Adipocyte (in vitro differentiated cells): ENCODE results near the gene TCAF1.
"Not testable (repeated sequence)": the region's sequence is repeated elsewhere in the genome, so short reads cannot be mapped to it uniquely, and the experiment has no call there.

Experiments
- DNase-seq: peaks from one replicate; pipeline ENCODE4 v3.0.0-alpha.2; 2015; ENCODE audit warnings: low read depth
- H3K27me3 ChIP-seq: replicated peaks from 2 replicates; pipeline ENCODE4 v1.7.0; 2013; ENCODE audit warnings: mild to moderate bottlenecking, low read length, moderate library complexity; ENCODE audit not compliant: control insufficient read depth, insufficient read depth
- H3K36me3 ChIP-seq: 2 replicates; pipeline ENCODE4 v1.7.0; 2013; ENCODE audit warnings: low read length, mild to moderate bottlenecking, moderate library complexity; ENCODE audit not compliant: control insufficient read depth, insufficient read depth, severe bottlenecking
- H3K4me1 ChIP-seq: 2 replicates; pipeline ENCODE4 v1.7.0; 2013; ENCODE audit warnings: mild to moderate bottlenecking, low read length, moderate library complexity; ENCODE audit not compliant: control insufficient read depth, insufficient read depth
- H3K4me3 ChIP-seq: 2 replicates; pipeline ENCODE4 v1.7.0; 2013; ENCODE audit warnings: mild to moderate bottlenecking, low read length, moderate library complexity
- H3K9ac ChIP-seq: 2 replicates; pipeline ENCODE4 v1.7.0; 2013; ENCODE audit warnings: mild to moderate bottlenecking, low read length, moderate library complexity
- H3K9me3 ChIP-seq: 2 replicates; pipeline ENCODE4 v1.7.0; 2013; ENCODE audit warnings: mild to moderate bottlenecking, low read length, moderate library complexity; ENCODE audit not compliant: control insufficient read depth

The TCAF1 gene

DNA sequence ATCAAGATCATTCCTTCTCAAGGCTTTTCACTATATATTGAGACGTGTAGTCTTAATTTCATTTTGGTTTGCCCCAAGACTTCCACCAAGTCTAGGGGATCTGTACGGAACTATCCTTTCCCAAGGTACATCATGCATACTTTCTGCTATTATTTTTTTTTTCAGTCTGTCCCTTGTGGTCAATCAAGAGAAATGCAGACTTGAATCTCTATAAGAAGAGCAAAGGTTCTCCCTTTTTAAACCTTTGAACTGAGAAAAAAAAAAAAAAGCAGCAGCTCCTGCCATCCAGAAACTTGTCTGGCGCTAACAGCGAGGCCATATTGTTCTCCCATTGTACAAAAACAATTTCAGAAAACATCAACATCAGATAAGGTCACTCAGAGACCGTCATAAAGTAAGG, 60.3 kb downstream of the TCAF1 start:
- not testable (repeated sequence) for H3K4me1 ChIP-seq, DNase-seq, H3K9ac ChIP-seq, H3K9me3 ChIP-seq, H3K36me3 ChIP-seq, H3K27me3 ChIP-seq, H3K4me3 ChIP-seq

DNA sequence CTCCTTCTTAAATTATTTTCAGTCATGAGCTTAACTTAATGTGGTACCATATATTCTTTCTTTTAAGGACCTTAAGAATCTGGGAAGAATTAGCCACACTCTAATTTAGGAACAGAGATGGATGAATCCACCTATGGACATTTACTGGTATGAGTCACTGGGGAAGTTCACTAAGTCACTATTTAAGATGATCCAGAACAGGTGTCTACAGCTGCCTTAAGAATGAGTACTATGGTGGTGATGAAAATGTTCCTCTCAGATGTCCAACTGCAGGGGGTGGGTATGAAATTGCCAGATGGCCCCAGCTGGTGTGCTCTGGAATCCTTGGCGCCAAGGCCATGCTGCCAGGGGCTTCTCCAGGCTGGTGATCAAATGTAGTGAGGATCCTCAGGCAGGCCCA, 61.9 kb downstream of the TCAF1 start:
- H3K9me3 ChIP-seq, H3K4me1 ChIP-seq, DNase-seq, H3K27me3 ChIP-seq, H3K9ac ChIP-seq, H3K4me3 ChIP-seq, H3K36me3 ChIP-seq: not testable (repeated sequence)

DNA sequence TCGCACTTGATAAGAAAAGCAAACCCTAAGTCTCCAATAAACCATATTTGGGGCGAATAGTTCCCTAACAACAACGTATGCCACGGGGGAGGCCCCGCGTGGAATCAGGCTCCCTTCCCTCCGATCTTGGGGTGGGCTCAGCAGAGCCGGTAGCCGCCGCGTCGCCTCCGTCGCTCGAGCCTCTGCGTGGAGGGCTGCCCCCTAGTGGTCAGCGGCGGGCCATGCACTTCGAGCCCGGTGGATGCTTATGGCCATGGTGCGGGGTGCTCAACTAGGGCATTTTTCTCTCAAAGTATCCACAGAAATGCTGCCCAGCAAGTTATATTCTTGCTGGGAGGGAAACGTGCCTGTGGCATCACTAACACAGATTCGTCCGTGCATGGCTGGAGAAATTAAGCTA, 64.8 kb downstream of the TCAF1 start:
- not testable (repeated sequence) for H3K4me1 ChIP-seq, H3K9me3 ChIP-seq, DNase-seq, H3K27me3 ChIP-seq, H3K9ac ChIP-seq, H3K36me3 ChIP-seq
- H3K4me3 ChIP-seq: peak overlapping the region; percentile 54

DNA sequence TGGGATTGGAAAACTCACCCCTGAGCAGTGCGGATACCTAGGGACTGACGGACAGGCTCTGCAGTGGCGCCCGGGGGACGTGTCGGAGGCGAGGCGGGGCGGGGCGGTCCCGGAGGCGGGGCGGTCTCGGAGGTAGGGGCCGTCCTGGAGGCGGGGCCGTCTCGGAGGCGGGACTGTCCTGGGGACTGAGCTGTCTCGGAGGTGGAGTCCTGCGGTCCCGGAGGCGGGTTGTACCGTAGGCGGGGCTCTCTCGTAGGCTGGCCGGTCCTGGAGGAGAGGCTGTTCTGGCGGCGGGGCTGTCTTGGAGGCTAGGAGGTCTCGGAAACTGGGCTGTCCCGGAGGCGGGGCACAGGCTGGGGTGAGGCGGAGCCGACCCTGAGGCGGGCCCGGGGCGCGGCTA, 65.4 kb downstream of the TCAF1 start:
- not testable (repeated sequence) for H3K4me1 ChIP-seq, H3K27me3 ChIP-seq, H3K9ac ChIP-seq, H3K9me3 ChIP-seq, H3K36me3 ChIP-seq, DNase-seq
- H3K4me3 ChIP-seq: peak overlapping the region; percentile 58

DNA sequence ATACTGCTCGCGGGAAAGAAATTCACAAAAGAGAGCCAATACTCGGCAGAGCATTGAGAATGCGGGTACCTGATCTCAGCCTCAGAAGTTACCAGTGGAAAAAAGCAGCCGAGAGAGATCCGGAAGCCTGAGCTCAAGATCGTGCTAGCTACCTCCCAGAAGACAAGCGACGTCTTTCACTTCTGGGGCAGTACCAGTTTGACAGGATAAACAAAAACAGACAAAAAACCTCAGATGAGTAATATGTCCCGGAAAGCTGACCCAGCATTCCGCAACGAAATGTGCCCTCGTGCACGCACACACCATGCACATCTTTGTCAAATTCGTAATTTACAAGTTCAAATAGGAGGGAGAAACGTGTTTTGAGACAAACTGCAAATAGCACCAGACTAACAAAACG, 65.9 kb downstream of the TCAF1 start:
- not testable (repeated sequence) for H3K9ac ChIP-seq, H3K27me3 ChIP-seq, H3K4me3 ChIP-seq, H3K9me3 ChIP-seq, DNase-seq, H3K36me3 ChIP-seq, H3K4me1 ChIP-seq

DNA sequence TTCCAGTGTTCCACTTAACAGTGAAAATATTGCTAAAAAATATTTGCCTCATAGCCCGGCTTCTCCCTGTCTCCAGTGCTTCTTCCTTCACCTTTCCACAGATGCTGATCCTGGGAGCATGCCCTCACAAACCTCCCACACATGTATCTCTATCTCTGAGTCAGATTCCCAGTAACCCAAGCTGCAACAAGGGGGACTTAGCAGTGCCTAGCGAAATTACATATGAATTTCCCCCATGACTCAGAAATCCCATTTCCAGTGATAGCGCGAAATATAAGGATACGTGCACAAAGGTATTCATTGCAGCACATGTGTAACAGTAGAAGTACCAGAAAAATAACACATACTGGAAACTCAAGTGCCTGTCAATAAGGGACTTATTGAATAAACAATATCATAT, 75.4 kb downstream of the TCAF1 start:
- H3K36me3 ChIP-seq, H3K9me3 ChIP-seq, H3K27me3 ChIP-seq: not testable (repeated sequence)

DNA sequence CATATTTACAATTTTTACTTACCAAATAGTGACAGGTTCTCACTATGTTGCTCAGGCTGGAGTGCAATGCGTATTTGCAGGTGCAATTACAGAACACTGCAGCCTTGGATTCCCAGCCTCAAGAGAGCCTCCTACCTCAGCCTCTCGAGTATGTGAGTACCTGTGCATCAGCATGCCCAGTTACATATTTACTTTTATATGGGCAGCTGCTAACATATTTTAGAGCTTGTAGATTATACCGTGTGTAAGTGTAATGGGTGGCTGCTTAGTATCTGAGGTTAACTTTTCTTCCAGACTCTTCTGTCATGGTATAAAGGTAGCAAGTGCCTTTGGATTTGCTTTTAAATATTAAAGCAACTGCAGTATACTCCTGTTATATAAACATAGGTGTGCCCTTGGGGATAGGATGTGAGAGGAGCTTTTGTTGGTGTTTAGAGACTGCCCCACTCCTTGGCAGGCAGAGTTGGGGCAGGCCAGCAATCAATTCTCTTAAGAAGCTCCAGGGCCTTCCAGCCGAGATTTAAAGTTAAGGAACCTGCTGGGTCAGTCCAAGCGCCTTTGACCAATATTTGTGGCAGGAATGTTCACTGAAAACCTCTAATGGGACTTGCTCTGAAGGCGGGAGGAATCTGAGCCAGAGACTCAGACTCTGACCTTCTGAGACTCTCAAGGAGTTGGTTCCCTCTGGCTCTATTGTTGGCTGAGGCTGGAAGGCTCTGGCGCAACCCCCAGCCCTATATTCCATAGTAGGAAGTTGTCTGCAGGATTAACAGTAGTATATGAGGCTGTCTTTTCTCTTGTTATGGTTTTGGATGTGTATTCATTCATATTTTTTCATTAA, 77.5 kb downstream of the TCAF1 start:
- not testable (repeated sequence) for DNase-seq, H3K36me3 ChIP-seq, H3K9ac ChIP-seq, H3K4me3 ChIP-seq, H3K27me3 ChIP-seq, H3K9me3 ChIP-seq, H3K4me1 ChIP-seq

More for the DNA sequence above, 75.4 kb downstream of the TCAF1 start:
- not testable (repeated sequence) for H3K4me1 ChIP-seq, DNase-seq, H3K9ac ChIP-seq, H3K4me3 ChIP-seq

DNA sequence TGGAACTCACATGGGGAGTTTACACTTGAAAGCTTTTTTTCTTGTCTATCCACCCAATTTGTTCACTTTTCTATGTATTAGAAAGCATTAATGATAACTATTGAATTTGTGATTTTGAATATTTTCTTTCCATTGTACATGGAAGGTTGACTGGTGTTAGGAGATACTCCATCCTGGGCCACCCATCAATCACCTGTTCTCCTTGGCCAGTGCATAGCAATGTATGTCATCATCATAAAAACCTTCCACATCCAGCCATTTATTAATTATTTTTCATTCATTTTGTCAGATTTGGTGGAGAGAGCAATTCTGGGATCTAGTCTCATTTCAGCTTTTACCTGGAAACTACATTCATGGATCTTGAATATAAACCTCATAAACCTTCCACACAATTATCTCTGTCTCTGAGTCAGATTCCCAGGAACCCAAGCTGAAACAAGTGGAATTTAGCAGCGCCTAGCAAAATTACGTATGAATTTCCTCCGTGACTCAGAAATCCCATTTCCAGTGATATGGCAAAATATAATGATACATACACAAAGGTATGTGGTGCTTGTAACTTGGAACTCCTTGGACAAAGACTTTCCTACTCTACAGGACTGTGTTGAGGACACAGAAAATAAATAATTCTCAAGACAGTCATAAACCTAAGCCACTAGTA, 78.2 kb downstream of the TCAF1 start:
- not testable (repeated sequence) for H3K36me3 ChIP-seq, DNase-seq, H3K4me3 ChIP-seq, H3K27me3 ChIP-seq, H3K9ac ChIP-seq, H3K4me1 ChIP-seq, H3K9me3 ChIP-seq

DNA sequence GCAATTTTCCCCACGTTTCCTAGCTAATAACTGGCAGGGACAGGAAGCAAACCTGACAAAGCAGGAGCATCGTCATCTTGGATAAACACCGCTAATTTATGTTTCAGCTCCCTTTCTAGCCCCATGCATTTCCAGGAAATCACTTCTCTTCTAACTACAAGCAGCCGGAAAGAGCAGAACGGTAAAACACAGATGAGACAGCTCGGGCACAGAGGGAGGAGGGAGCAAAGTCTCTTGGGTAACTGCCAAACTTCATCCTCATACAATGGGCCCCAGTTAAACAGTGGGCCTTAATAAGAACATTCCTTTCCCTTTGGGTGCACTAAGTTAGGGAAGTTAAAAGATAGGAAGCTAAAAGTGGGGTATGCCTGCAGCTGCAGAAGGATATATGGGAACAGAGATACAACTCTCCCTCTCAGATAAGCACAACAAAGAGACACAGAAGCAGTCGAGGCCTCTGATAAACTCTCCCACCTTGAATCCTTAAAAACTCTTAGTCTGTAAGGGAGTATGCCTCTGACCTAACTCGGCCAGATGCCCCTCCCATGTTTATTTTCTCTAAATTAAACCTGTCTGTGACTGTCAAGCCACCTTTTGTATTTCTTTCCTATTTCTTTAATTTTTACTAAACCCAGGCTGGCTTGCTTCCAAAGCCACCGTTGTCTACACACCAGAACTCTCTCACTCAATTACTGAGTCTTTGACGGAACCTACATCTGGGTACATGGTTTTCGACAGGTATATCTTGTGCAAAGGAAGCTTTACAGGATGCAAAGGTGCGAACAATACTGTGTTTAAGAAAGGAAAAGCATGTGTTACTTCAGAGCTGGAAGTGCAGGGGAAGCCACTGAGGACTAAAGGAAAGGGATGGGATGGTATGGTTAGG, 80.3 kb downstream of the TCAF1 start:
- H3K4me3 ChIP-seq, H3K36me3 ChIP-seq, H3K4me1 ChIP-seq, H3K27me3 ChIP-seq, DNase-seq, H3K9ac ChIP-seq, H3K9me3 ChIP-seq: not testable (repeated sequence)

DNA sequence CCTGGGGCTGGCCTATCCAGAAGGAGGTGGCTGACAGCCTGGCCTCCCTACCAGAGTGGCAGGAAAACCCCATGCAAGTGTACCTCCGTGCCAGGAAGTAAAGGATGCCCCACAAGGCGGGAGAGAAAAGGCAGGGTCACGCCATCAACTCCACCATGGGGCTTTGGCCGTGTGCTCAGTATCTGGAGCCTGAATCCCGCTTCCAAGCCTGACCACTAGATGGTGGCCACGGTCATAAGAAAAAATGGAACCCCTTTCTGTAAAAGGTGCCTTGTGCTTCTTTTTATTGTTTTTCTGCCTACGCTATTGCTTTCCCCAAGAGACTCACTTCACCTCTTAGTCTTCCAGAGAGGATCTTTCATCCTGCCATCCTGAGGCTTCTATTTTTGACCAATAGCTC, 84.1 kb downstream of the TCAF1 start:
- H3K4me3 ChIP-seq, H3K9me3 ChIP-seq, H3K36me3 ChIP-seq, H3K4me1 ChIP-seq, DNase-seq, H3K27me3 ChIP-seq, H3K9ac ChIP-seq: not testable (repeated sequence)

DNA sequence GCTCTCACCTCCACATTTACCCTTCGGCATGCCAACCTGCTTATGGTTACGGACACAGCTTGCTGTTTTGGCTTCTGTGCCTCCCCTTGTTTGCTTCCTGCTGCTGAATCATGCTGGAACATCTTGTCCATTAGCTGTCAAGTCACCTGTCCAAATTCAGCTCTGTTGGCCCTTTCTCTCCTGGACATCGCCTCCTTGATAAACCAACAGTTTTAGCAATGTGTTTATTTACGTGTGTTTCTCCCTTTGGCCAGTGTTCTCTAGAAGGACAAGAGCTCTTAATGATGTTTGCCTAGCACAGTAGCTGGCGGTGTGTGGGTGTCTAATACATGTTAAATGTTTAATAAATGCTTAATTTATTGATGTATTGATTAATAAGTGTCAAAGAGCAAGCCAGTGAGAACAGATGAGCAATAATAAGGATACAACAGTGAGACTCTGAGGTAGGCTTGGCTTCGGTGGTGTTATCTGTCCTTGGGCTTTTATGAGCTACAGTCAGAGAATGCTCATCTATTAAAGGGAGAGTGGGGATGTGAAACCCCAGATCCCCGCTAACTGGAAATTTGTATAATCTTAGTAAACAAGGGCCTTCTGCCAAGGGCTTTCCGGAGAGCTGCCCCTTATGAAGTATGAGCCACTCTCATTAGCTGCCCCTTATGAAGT, 85.4 kb downstream of the TCAF1 start:
- not testable (repeated sequence) for H3K9ac ChIP-seq, H3K9me3 ChIP-seq, DNase-seq, H3K36me3 ChIP-seq, H3K4me3 ChIP-seq, H3K4me1 ChIP-seq, H3K27me3 ChIP-seq
